IMR-90 (cell line): ENCODE measurements around the gene ADAM30. TPM values are rescaled to one million over a fixed set of nuclear protein-coding genes. Genes with fewer than 3 reads are reported as not detected.

Experiments
- ATAC-seq: fragments of 200-7000 bp; cut with Tn5 transposase; 2 replicates; pipeline ENCODE4 v1.9.1; 2020; ENCODE audit warnings: low read depth, mild to moderate bottlenecking, moderate library complexity
- BruUV-seq: library from RNA; stranded (reverse); fragments of 400-500 nt; replicated peaks from 2 replicates; lab custom pipeline; 2021; lab: Mats Ljungman, UMichigan
- CTCF ChIA-PET: fragments of 300-600 bp; formaldehyde crosslinking; extraction: SDS; loops from one replicate; lab custom pipeline; 2021; ENCODE audit warnings: antibody characterized with exemption; lab: Yijun Ruan, JAX
- POLR2A ChIA-PET: fragments of 300-600 bp; sonication (Branson Sonifier 250); formaldehyde crosslinking; loops from one replicate; lab custom pipeline; 2022; ENCODE audit warnings: antibody characterized with exemption; ENCODE audit not compliant: unreplicated experiment; lab: Charles Lee
- DNase-seq: peaks from one replicate; pipeline ENCODE4 v3.0.0; 2013
- H2AFZ ChIP-seq: replicated peaks from 2 replicates; pipeline ENCODE3; 2013; ENCODE audit warnings: low read length, mild to moderate bottlenecking; ENCODE audit not compliant: poor library complexity
- H2AK5ac ChIP-seq: 2 replicates; pipeline ENCODE4 v1.6.1; 2013; ENCODE audit warnings: low read depth, low read length, inconsistent platforms
- H2AK9ac ChIP-seq: replicated peaks from 2 replicates; pipeline ENCODE3; 2013; ENCODE audit warnings: mild to moderate bottlenecking, low read depth, low read length, moderate library complexity; ENCODE audit not compliant: poor library complexity
- H2BK120ac ChIP-seq: 2 replicates; pipeline ENCODE4 v1.6.1; 2013; ENCODE audit warnings: low read depth, low read length, inconsistent platforms
- H2BK15ac ChIP-seq: 3 replicates; pipeline ENCODE4 v1.6.1; 2013; ENCODE audit warnings: low read depth, low read length, inconsistent platforms
- H2BK20ac ChIP-seq: 2 replicates; pipeline ENCODE4 v1.6.1; 2013; ENCODE audit warnings: low read depth, mild to moderate bottlenecking, inconsistent platforms, low read length, moderate library complexity
- H2BK5ac ChIP-seq: 2 replicates; pipeline ENCODE4 v1.6.1; 2013; ENCODE audit warnings: mild to moderate bottlenecking, low read depth, low read length, inconsistent platforms; ENCODE audit not compliant: poor library complexity, severe bottlenecking
- H3K14ac ChIP-seq: replicated peaks from 2 replicates; pipeline ENCODE4 v1.6.1; 2013; ENCODE audit warnings: low read depth, low read length, inconsistent platforms
- H3K18ac ChIP-seq: 2 replicates; pipeline ENCODE4 v1.6.1; 2013; ENCODE audit warnings: low read depth, low read length, control low read depth
- H3K23ac ChIP-seq: 2 replicates; pipeline ENCODE4 v1.6.1; 2013; ENCODE audit warnings: low read depth, low read length, inconsistent platforms
- H3K27ac ChIP-seq: 2 replicates; pipeline ENCODE4 v1.5.1; 2013; ENCODE audit warnings: mild to moderate bottlenecking, control low read depth, low read length; ENCODE audit not compliant: insufficient read depth
- H3K27me3 ChIP-seq: 2 replicates; pipeline ENCODE4 v1.6.1; 2013; ENCODE audit warnings: low read length; ENCODE audit not compliant: control insufficient read depth, insufficient read depth
- H3K36me3 ChIP-seq: 2 replicates; pipeline ENCODE4 v1.6.1; 2013; ENCODE audit warnings: low read length, mixed read lengths; ENCODE audit not compliant: control insufficient read depth, insufficient read depth
- H3K4ac ChIP-seq: 2 replicates; pipeline ENCODE4 v1.6.1; 2013; ENCODE audit warnings: low read depth, low read length, inconsistent platforms
- H3K4me1 ChIP-seq: 2 replicates; pipeline ENCODE4 v1.6.1; 2013; ENCODE audit warnings: low read length, mixed read lengths; ENCODE audit not compliant: control insufficient read depth, insufficient read depth
- H3K4me2 ChIP-seq: 2 replicates; pipeline ENCODE4 v1.6.1; 2013; ENCODE audit warnings: low read depth, mild to moderate bottlenecking, control low read depth, low read length, moderate library complexity
- H3K4me3 ChIP-seq: 2 replicates; pipeline ENCODE4 v1.5.1; 2013; ENCODE audit warnings: low read depth, mild to moderate bottlenecking, control low read depth, low read length, moderate library complexity; ENCODE audit not compliant: insufficient read depth
- H3K56ac ChIP-seq: 2 replicates; pipeline ENCODE4 v1.6.1; 2013; ENCODE audit warnings: low read length, inconsistent platforms; ENCODE audit not compliant: insufficient read depth; ENCODE audit errors: extremely low read depth
- H3K79me1 ChIP-seq, 2 experiments: 2 replicates each; pipeline ENCODE4 v1.6.1; 2013; ENCODE audit warnings: low read length in 2 of 2, inconsistent platforms in 1 of 2, low read depth in 1 of 2
- H3K9ac ChIP-seq: 2 replicates; pipeline ENCODE4 v1.6.1; 2013; ENCODE audit warnings: low read depth, low read length, control low read depth
- H3K9me1 ChIP-seq: 2 replicates; pipeline ENCODE4 v1.6.1; 2013; ENCODE audit warnings: low read length, inconsistent platforms; ENCODE audit not compliant: insufficient read depth
- H3K9me3 ChIP-seq: 2 replicates; pipeline ENCODE4 v1.6.1; 2013; ENCODE audit warnings: low read length; ENCODE audit not compliant: control insufficient read depth, insufficient read depth
- H4K20me1 ChIP-seq: 2 replicates; pipeline ENCODE4 v1.6.1; 2013; ENCODE audit warnings: low read length, inconsistent platforms; ENCODE audit not compliant: insufficient read depth
- H4K5ac ChIP-seq: 2 replicates; pipeline ENCODE4 v1.6.1; 2013; ENCODE audit warnings: mild to moderate bottlenecking, low read depth, low read length, control low read depth
- H4K8ac ChIP-seq, 2 experiments: 2 replicates each; pipeline ENCODE4 v1.6.1; 2013; ENCODE audit warnings: low read depth in 2 of 2, low read length in 2 of 2, control low read depth in 1 of 2, inconsistent platforms in 1 of 2
- H4K91ac ChIP-seq: 2 replicates; pipeline ENCODE4 v1.6.1; 2013; ENCODE audit warnings: low read depth, low read length, inconsistent platforms; ENCODE audit not compliant: insufficient read depth
- CEBPB ChIP-seq: IDR thresholded peaks from 2 replicates; pipeline ENCODE4 v1.6.1; 2012; ENCODE audit warnings: low read depth, low read length, improper control_type of control experiment
- CHD1 ChIP-seq: IDR thresholded peaks from 2 replicates; pipeline ENCODE4 v1.6.1; 2012; ENCODE audit warnings: low read depth, low read length, improper control_type of control experiment
- FOS ChIP-seq: fragments of 150-350 bp; IDR thresholded peaks from 2 replicates; pipeline ENCODE4 v1.6.1; 2016; ENCODE audit warnings: low read depth, low read length
- MAFK ChIP-seq: IDR thresholded peaks from 2 replicates; pipeline ENCODE4 v1.6.1; 2012; ENCODE audit warnings: low read depth, low read length, improper control_type of control experiment
- MAZ ChIP-seq: IDR thresholded peaks from 2 replicates; pipeline ENCODE4 v1.6.1; 2012; ENCODE audit warnings: low read depth, mild to moderate bottlenecking, low read length, improper control_type of control experiment, moderate library complexity, borderline replicate concordance
- MXI1 ChIP-seq: IDR thresholded peaks from 2 replicates; pipeline ENCODE4 v1.6.1; 2012; ENCODE audit warnings: low read depth, mild to moderate bottlenecking, low read length, moderate library complexity, borderline replicate concordance
- NFE2L2 ChIP-seq: fragments of 150-350 bp; IDR thresholded peaks from 2 replicates; pipeline ENCODE4 v1.6.1; 2016; ENCODE audit warnings: low read depth, mild to moderate bottlenecking, low read length
- POLR2A ChIP-seq: IDR thresholded peaks from 2 replicates; pipeline ENCODE4 v1.6.1; 2012; ENCODE audit warnings: mild to moderate bottlenecking, low read depth, low read length
- RAD21 ChIP-seq: IDR thresholded peaks from 2 replicates; pipeline ENCODE4 v1.6.1; 2012; ENCODE audit warnings: low read length, improper control_type of control experiment
- RCOR1 ChIP-seq: IDR thresholded peaks from 2 replicates; pipeline ENCODE4 v1.6.1; 2012; ENCODE audit warnings: mild to moderate bottlenecking, low read length, improper control_type of control experiment; ENCODE audit not compliant: insufficient replicate concordance
- SMC3 ChIP-seq: fragments of 150-350 bp; IDR thresholded peaks from 2 replicates; pipeline ENCODE4 v1.6.1; 2016; ENCODE audit warnings: low read depth, mild to moderate bottlenecking, antibody characterized with exemption, low read length, moderate library complexity
- dilution Hi-C: fragments of 300-500 bp; cut with HindIII; formaldehyde crosslinking; loops from one replicate; pipeline ENCODE4 v1.14.3; 2018; ENCODE audit warnings: low sequenced_read_pairs; ENCODE audit not compliant: unreplicated experiment
- in situ Hi-C: fragments of 300-500 bp; cut with MboI; formaldehyde crosslinking; loops from 3 replicates; pipeline ENCODE4 v1.14.3; 2019; ENCODE audit warnings: low sequenced_read_pairs, inconsistent platforms, mixed read lengths
- intact Hi-C: fragments of 100-400 bp; cut with micrococcal nuclease; formaldehyde crosslinking; loops from 2 replicates; pipeline ENCODE4 v1.10.0; 2022
- polyA plus RNA-seq, 3 experiments: library from polyadenylated mRNA; depleted of rRNA; stranded (reverse); fragments of >200 nt; gene quantifications; 2 replicates each; pipeline ENCODE4 v1.2.3, GENCODE V29; 2012; ENCODE audit warnings: low replicate concordance in 1 of 3
- total RNA-seq: library from RNA; depleted of rRNA; stranded (reverse); fragments of >200 nt; gene quantifications from 2 replicates; pipeline ENCODE4 v1.2.3, GENCODE V29; 2012
- TF ChIP-seq, protein P1 (sequence below): conservative IDR thresholded peaks from 2 replicates; pipeline ENCODE4 v1.5.1; 2012; ENCODE audit warnings: mild to moderate bottlenecking, low read depth, low read length, improper control_type of control experiment

Gene ADAM30
- total and polyA plus RNA-seq, 2 of the 4 experiments (the other 2 are of a cell fraction) = not detected

- no peak overlapping the region for H3K9ac ChIP-seq
- peaks cover 2% of the 10 kb centered on the region; the same call in 1 of the 2 replicates for H3K4me1 ChIP-seq
- H3K4ac ChIP-seq = no peak overlapping the region
- H3K18ac ChIP-seq = no peak overlapping the region
- no peak overlapping the region for H2BK120ac ChIP-seq
- dilution Hi-C loops (no loop called here), intact Hi-C loops (loop anchor here (5.0 to 10.0 kb wide), 4 partner anchors 66 to 204 kb away; no protein-coding TSS in a partner anchor), in situ Hi-C loops (no loop called here)
- no peak overlapping the region for H2AK9ac ChIP-seq
- H3K27me3 ChIP-seq = no peaks in the 10 kb centered on the region
- no peaks in the 10 kb centered on the region for H4K20me1 ChIP-seq
- H2BK5ac ChIP-seq = no peak overlapping the region
- no peak overlapping the region for H2AK5ac ChIP-seq
- no peak overlapping the region for H2BK20ac ChIP-seq
- no peak overlapping the region for H3K23ac ChIP-seq
- H3K14ac ChIP-seq = no peak overlapping the region
- H4K91ac ChIP-seq = no peak overlapping the region
- BruUV-seq = no TSS peak
- no peaks in the 10 kb centered on the region for H3K9me3 ChIP-seq
- no peak for DNase-seq
- TF ChIP-seq, protein P1, sequence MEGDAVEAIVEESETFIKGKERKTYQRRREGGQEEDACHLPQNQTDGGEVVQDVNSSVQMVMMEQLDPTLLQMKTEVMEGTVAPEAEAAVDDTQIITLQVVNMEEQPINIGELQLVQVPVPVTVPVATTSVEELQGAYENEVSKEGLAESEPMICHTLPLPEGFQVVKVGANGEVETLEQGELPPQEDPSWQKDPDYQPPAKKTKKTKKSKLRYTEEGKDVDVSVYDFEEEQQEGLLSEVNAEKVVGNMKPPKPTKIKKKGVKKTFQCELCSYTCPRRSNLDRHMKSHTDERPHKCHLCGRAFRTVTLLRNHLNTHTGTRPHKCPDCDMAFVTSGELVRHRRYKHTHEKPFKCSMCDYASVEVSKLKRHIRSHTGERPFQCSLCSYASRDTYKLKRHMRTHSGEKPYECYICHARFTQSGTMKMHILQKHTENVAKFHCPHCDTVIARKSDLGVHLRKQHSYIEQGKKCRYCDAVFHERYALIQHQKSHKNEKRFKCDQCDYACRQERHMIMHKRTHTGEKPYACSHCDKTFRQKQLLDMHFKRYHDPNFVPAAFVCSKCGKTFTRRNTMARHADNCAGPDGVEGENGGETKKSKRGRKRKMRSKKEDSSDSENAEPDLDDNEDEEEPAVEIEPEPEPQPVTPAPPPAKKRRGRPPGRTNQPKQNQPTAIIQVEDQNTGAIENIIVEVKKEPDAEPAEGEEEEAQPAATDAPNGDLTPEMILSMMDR = no peak
- TF ChIP-seq POLR2A (no peak), MAZ (no peak), RAD21 (no peak), CEBPB (no peak), SMC3 (no peak), MXI1 (no peak), FOS (no peak), RCOR1 (no peak), CHD1 (no peak), MAFK (no peak), NFE2L2 (no peak)
- H3K4me3 ChIP-seq = no peak overlapping the region
- no peak overlapping the region for H3K4me2 ChIP-seq
- no peak overlapping the region for H2BK15ac ChIP-seq
- H4K5ac ChIP-seq = no peak overlapping the region
- H3K27ac ChIP-seq = no peak overlapping the region
- H2AFZ ChIP-seq = no peak overlapping the region
- peaks cover 7% of the 10 kb centered on the region for H3K9me1 ChIP-seq
- H3K36me3 ChIP-seq = peaks cover 27% of the 10 kb centered on the region
- H3K56ac ChIP-seq = no peak overlapping the region
- ChIA-PET CTCF (no interaction called here), POLR2A (no interaction called here)
- no peak overlapping the region for H4K8ac ChIP-seq
- peaks cover 17 to 27% of the 10 kb centered on the region in 2 experiments for H3K79me1 ChIP-seq
- no peak for ATAC-seq
Measured at GRCh38 chr1:119940697-119941096, 44.4 kb upstream of the ADAM30 start.
